OCI-LY1 (cell line): Measurements from ENCODE around the gene IYD.
"Not testable (repeated sequence)": the region's sequence is repeated elsewhere in the genome, so short reads cannot be mapped to it uniquely, and the experiment has no call there.

Experiments
- H2AFZ ChIP-seq: fragments of 200-600 bp; sonication (generic), shearing (Covaris generic); 2 replicates; pipeline ENCODE4 v1.6.0; 2014; ENCODE audit warnings: antibody characterized with exemption, mild to moderate bottlenecking, low read length
- H3F3A ChIP-seq: fragments of 200-600 bp; sonication (generic), shearing (Covaris generic); 2 replicates; pipeline ENCODE4 v1.6.0; 2014; ENCODE audit warnings: mild to moderate bottlenecking, antibody characterized with exemption, low read length, moderate library complexity; ENCODE audit not compliant: insufficient read depth
- H3K27ac ChIP-seq: fragments of 200-600 bp; sonication (generic); 2 replicates; pipeline ENCODE4 v1.5.1; 2014; ENCODE audit warnings: low read length, mixed run types, mild to moderate bottlenecking, low read depth; ENCODE audit not compliant: poor library complexity, severe bottlenecking
- H3K27me3 ChIP-seq: fragments of 200-600 bp; sonication (generic); 2 replicates; pipeline ENCODE4 v1.6.0; 2014; ENCODE audit warnings: antibody characterized with exemption, mild to moderate bottlenecking, low read length, moderate library complexity; ENCODE audit not compliant: insufficient read depth
- H3K36me3 ChIP-seq: fragments of 200-600 bp; sonication (generic); 2 replicates; pipeline ENCODE4 v1.6.1; 2014; ENCODE audit warnings: mild to moderate bottlenecking, antibody characterized with exemption, low read length, moderate library complexity, mixed read lengths; ENCODE audit not compliant: insufficient read depth
- H3K4me1 ChIP-seq: fragments of 200-600 bp; sonication (generic); 2 replicates; pipeline ENCODE4 v1.5.1; 2014; ENCODE audit warnings: mild to moderate bottlenecking, low read length, moderate library complexity; ENCODE audit not compliant: insufficient read depth, severe bottlenecking
- H3K4me2 ChIP-seq: fragments of 200-600 bp; sonication (generic), shearing (Covaris generic); 2 replicates; pipeline ENCODE4 v1.6.1; 2014; ENCODE audit warnings: low read length
- H3K4me3 ChIP-seq: fragments of 200-600 bp; sonication (generic); 2 replicates; pipeline ENCODE4 v1.5.1; 2014; ENCODE audit warnings: low read length, low read depth, mild to moderate bottlenecking, mixed read lengths; ENCODE audit not compliant: poor library complexity, severe bottlenecking
- H3K79me2 ChIP-seq: fragments of 200-600 bp; shearing (Covaris generic); 2 replicates; pipeline ENCODE4 v1.6.1; 2016; ENCODE audit warnings: mixed run types, low read length, mixed read lengths; ENCODE audit not compliant: insufficient read depth
- H3K9ac ChIP-seq: fragments of 200-600 bp; sonication (generic), shearing (Covaris generic); 2 replicates; pipeline ENCODE4 v1.6.1; 2014; ENCODE audit warnings: mild to moderate bottlenecking, low read length, mixed read lengths
- H3K9me2 ChIP-seq: fragments of 200-600 bp; sonication (generic), shearing (Covaris generic); 2 replicates; pipeline ENCODE4 v1.6.1; 2014; ENCODE audit warnings: low read depth, mild to moderate bottlenecking, low read length, mixed read lengths
- H3K9me3 ChIP-seq: fragments of 200-600 bp; shearing (Covaris generic); 2 replicates; pipeline ENCODE4 v1.6.1; 2014; ENCODE audit warnings: low read length, mixed read lengths
- H4K20me1 ChIP-seq: fragments of 200-600 bp; sonication (generic), shearing (Covaris generic); 2 replicates; pipeline ENCODE4 v1.6.0; 2016; ENCODE audit warnings: mild to moderate bottlenecking, low read length; ENCODE audit not compliant: insufficient read depth
- EZH2 ChIP-seq: fragments of 200-600 bp; sonication (generic), shearing (Covaris generic); IDR thresholded peaks from 2 replicates; pipeline ENCODE4 v1.8.0; 2017; ENCODE audit warnings: borderline replicate concordance, mixed run types, mild to moderate bottlenecking, antibody characterized with exemption, low read length, moderate library complexity, mixed read lengths
- TF ChIP-seq, protein P1 (sequence below): fragments of 200-600 bp; sonication (generic), shearing (Covaris generic); IDR thresholded peaks from 2 replicates; pipeline ENCODE4 v1.5.1; 2017; ENCODE audit warnings: mild to moderate bottlenecking, antibody characterized with exemption, low read length, moderate library complexity, mixed read lengths

IYD gene

DNA sequence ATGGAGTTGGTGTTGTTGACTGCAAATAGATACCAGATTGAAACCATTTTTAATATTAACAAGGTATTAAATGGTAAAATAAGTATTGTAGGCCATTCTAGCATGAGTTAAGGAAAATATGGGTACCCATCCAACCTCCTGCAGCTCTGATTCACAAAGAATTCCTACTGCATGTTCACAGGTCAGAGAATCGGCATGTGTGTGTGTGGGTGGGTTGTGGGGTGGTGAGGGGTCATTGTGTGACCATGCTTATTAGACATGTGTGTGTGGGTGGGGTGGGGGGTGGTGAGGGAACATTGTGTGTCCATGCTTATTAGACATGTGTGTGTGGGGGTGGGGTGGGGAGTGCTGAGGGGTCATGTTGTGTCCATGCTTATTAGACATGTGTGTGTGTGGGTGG, 3.2 kb downstream of the IYD start:
- Histone ChIP-seq H3K9me2 (no peaks in the 10 kb centered on the region), H3K9ac (no peak overlapping the region), H3K9me3 (no peaks in the 10 kb centered on the region), H3K27me3 (peaks cover 3% of the 10 kb centered on the region; the same call in 1 of the 2 replicates), H4K20me1 (no peaks in the 10 kb centered on the region), H3K4me1 (no peaks in the 10 kb centered on the region), H2AFZ (no peak overlapping the region), H3K4me3 (no peak overlapping the region), H3K27ac (no peak overlapping the region), H3F3A (no peaks in the 10 kb centered on the region), H3K79me2 (no peaks in the 10 kb centered on the region), H3K36me3 (no peaks in the 10 kb centered on the region), H3K4me2 (no peak overlapping the region)
- TF ChIP-seq, protein P1, sequence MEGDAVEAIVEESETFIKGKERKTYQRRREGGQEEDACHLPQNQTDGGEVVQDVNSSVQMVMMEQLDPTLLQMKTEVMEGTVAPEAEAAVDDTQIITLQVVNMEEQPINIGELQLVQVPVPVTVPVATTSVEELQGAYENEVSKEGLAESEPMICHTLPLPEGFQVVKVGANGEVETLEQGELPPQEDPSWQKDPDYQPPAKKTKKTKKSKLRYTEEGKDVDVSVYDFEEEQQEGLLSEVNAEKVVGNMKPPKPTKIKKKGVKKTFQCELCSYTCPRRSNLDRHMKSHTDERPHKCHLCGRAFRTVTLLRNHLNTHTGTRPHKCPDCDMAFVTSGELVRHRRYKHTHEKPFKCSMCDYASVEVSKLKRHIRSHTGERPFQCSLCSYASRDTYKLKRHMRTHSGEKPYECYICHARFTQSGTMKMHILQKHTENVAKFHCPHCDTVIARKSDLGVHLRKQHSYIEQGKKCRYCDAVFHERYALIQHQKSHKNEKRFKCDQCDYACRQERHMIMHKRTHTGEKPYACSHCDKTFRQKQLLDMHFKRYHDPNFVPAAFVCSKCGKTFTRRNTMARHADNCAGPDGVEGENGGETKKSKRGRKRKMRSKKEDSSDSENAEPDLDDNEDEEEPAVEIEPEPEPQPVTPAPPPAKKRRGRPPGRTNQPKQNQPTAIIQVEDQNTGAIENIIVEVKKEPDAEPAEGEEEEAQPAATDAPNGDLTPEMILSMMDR: no peak
- TF ChIP-seq EZH2: no peak

GRCh38 chr6:150373260-150373701, 4.5 kb downstream of the IYD start:
- H3K27me3 ChIP-seq: peaks cover 3% of the 10 kb centered on the region; the same call in 1 of the 2 replicates
- no peak overlapping the region for H3K4me3 ChIP-seq
- H3K27ac ChIP-seq: no peak overlapping the region
- no peak overlapping the region for H2AFZ ChIP-seq
- H3K79me2 ChIP-seq: no peaks in the 10 kb centered on the region
- H3K4me2 ChIP-seq: no peak overlapping the region
- H3K4me1 ChIP-seq: no peaks in the 10 kb centered on the region
- no peaks in the 10 kb centered on the region for H3K9me2 ChIP-seq
- TF ChIP-seq EZH2: no peak
- TF ChIP-seq, protein P1: no peak
- H3K9me3 ChIP-seq: no peaks in the 10 kb centered on the region
- no peak overlapping the region for H3K9ac ChIP-seq
- H3F3A ChIP-seq: no peaks in the 10 kb centered on the region
- H3K36me3 ChIP-seq: no peaks in the 10 kb centered on the region
- H4K20me1 ChIP-seq: no peaks in the 10 kb centered on the region

DNA sequence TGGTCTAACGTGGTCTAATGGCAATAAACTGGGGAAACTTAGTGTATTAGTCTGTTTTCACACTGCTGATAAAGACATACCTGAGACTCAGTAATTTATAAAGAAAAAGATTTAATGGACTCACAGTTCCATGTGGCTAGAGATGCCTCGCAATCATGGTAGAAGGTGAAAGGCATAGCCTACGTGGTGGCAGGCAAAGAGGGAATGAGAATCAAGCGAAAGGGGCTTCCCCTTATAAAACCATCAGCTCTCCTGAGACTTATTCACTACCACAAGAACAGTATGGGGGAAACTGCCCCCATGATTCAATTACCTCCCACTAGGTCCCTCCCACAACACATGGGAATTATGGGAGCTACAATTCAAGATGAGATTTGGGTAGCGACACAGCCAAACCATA, 5.5 kb downstream of the IYD start:
- not testable (repeated sequence) for H3K4me1 ChIP-seq, H3F3A ChIP-seq, H3K27ac ChIP-seq, H3K9me2 ChIP-seq, H3K36me3 ChIP-seq, H2AFZ ChIP-seq, H3K79me2 ChIP-seq, H4K20me1 ChIP-seq, H3K4me2 ChIP-seq, H3K27me3 ChIP-seq, H3K4me3 ChIP-seq, H3K9ac ChIP-seq, H3K9me3 ChIP-seq

- no peaks in the 10 kb centered on the region for H3K9me3 ChIP-seq
- H3K4me3 ChIP-seq: no peak overlapping the region
- no peaks in the 10 kb centered on the region for H4K20me1 ChIP-seq
- H3K79me2 ChIP-seq: no peaks in the 10 kb centered on the region
- no peak overlapping the region for H3K27ac ChIP-seq
- TF ChIP-seq EZH2: no peak
- TF ChIP-seq, protein P1: no peak
- H3K27me3 ChIP-seq: no peaks in the 10 kb centered on the region
- no peaks in the 10 kb centered on the region for H3F3A ChIP-seq
- H3K9ac ChIP-seq: no peak overlapping the region
- no peaks in the 10 kb centered on the region for H3K36me3 ChIP-seq
- H3K4me1 ChIP-seq: no peaks in the 10 kb centered on the region
- no peak overlapping the region for H2AFZ ChIP-seq
- no peaks in the 10 kb centered on the region for H3K9me2 ChIP-seq
- no peak overlapping the region for H3K4me2 ChIP-seq
Measured at GRCh38 chr6:150377211-150377781, 8.5 kb downstream of the IYD start.
